Esophagus squamous epithelium (tissue), 4 donors: Measurements from ENCODE around the gene ANKS1B.

Experiments used
- POLR2A ChIP-seq, 4 donors: fragments of 450-650 bp; IDR thresholded peaks; one replicate each; pipeline ENCODE4 v1.6.1; 2017; ENCODE audit warnings: antibody characterized with exemption in 4 of 4, mild to moderate bottlenecking in 4 of 4, moderate library complexity in 3 of 4
- TF ChIP-seq, protein P1 (sequence below), 6 experiments: fragments of 450-650 bp in 4 of 6; fragments of 200-600 bp in 2 of 6; sonication (generic) in 2 of 6; IDR thresholded peaks; one replicate each; pipeline ENCODE4 v1.5.1; 2016 to 2019; ENCODE audit warnings: antibody characterized with exemption in 6 of 6, mild to moderate bottlenecking in 4 of 6, moderate library complexity in 4 of 6

GRCh38 chr12:99110212-99110611, 874.5 kb downstream of the ANKS1B start:
- TF ChIP-seq, protein P1, sequence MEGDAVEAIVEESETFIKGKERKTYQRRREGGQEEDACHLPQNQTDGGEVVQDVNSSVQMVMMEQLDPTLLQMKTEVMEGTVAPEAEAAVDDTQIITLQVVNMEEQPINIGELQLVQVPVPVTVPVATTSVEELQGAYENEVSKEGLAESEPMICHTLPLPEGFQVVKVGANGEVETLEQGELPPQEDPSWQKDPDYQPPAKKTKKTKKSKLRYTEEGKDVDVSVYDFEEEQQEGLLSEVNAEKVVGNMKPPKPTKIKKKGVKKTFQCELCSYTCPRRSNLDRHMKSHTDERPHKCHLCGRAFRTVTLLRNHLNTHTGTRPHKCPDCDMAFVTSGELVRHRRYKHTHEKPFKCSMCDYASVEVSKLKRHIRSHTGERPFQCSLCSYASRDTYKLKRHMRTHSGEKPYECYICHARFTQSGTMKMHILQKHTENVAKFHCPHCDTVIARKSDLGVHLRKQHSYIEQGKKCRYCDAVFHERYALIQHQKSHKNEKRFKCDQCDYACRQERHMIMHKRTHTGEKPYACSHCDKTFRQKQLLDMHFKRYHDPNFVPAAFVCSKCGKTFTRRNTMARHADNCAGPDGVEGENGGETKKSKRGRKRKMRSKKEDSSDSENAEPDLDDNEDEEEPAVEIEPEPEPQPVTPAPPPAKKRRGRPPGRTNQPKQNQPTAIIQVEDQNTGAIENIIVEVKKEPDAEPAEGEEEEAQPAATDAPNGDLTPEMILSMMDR (IDR thresholded peaks at IDR 0.05): no peak
- TF ChIP-seq POLR2A (IDR thresholded peaks at IDR 0.05): no peak
